ENCODE results near the gene FHIT. TPM values are rescaled to one million over a fixed set of nuclear protein-coding genes. Genes with fewer than 3 reads are reported as not detected.

FHIT gene
- total RNA-seq, 1 donor: 2.2 TPM

DNA sequence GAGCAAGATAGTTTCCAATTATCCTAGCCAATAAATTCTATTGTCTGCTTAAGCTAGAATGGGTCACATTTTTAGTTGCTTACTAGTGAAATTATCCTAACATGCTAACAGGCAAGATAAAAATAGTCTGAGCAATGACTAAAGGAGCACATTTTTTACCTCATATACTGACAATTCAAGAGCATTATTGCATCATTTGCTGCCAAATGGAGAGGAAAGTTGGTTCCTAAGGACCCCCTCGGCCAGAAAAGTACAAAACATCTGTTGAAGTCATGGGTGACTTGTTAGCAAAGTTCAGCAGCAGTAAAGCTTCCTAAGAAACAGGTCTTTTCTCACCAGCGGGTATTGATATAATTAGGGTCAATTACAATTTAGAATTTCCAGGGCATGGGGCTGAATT, 1001.0 kb downstream of the FHIT start:
- TF ChIP-seq, protein P1, sequence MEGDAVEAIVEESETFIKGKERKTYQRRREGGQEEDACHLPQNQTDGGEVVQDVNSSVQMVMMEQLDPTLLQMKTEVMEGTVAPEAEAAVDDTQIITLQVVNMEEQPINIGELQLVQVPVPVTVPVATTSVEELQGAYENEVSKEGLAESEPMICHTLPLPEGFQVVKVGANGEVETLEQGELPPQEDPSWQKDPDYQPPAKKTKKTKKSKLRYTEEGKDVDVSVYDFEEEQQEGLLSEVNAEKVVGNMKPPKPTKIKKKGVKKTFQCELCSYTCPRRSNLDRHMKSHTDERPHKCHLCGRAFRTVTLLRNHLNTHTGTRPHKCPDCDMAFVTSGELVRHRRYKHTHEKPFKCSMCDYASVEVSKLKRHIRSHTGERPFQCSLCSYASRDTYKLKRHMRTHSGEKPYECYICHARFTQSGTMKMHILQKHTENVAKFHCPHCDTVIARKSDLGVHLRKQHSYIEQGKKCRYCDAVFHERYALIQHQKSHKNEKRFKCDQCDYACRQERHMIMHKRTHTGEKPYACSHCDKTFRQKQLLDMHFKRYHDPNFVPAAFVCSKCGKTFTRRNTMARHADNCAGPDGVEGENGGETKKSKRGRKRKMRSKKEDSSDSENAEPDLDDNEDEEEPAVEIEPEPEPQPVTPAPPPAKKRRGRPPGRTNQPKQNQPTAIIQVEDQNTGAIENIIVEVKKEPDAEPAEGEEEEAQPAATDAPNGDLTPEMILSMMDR (IDR thresholded peaks at IDR 0.05; ENCODE audit: insufficient read depth, low read depth, low read length): no peak
- no peak for DNase-seq (ENCODE audit: low read depth)
- H3K4me3 ChIP-seq (ENCODE audit: low read depth, low read length): no peak overlapping the region

DNA sequence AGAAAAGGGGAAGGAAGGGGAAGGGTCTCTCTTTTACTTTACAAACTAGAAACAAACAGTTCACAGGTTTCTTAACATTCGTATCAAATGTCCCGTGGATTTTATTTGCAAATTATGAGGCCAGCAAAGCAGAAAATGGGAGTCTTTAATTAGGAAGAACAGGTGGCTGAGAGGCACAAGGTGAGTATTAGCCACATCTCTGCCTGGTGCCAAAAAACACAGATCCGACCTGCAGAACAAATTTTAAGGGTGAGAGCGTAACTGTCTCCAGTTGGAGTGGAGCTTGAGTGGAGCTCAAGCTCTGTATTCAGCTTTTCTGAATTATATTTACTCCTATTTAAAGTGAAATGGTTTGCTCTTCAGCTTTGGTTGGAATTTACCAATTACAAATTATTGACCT, 1004.9 kb downstream of the FHIT start:
- no peak overlapping the region for H3K4me3 ChIP-seq (ENCODE audit: low read depth, low read length)
- no peak for DNase-seq (ENCODE audit: low read depth)
- TF ChIP-seq, protein P1 (IDR thresholded peaks at IDR 0.05; ENCODE audit: insufficient read depth, low read depth, low read length): no peak

DNA sequence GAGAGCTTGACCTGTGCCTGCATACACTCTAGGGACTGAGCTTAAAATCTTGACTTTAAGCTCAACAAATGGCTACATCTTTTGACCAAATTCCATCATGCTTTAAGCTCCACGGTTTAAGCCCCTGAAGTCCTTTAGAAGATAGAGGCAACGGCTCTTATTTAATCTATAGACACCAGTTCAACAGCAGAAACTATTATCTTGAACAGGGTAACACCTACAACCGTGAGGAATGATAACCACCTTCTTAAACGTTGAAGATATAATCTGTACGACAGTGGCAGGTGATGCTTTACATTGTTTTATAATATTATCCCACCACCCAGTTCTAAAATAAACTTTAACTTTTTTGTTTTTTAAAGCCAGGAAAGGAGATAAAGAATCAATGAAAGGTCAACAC, 1007.8 kb downstream of the FHIT start:
- no peak overlapping the region for H3K4me3 ChIP-seq (ENCODE audit: low read depth, low read length)
- no peak for DNase-seq (ENCODE audit: low read depth)
- TF ChIP-seq, protein P1 (IDR thresholded peaks at IDR 0.05; ENCODE audit: insufficient read depth, low read depth, low read length): no peak

DNA sequence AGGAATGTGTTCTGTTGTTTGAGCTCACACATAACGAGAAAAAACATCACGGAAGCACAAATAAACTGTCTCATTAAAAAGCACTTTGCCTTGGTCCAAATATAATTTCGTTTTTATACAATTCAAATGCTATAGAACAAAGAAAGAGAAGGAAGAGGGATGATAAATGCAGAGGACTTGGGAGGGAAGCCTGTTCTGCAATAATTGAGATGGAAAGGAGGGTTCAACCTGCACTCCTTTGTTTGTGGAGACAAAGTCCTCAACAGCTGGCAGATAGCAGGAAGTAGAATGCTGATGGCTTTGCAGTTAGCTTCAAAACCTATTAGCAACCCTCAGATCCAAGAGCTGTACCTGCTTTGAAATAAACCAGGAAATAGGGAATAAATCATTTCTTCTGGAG, 1010.8 kb downstream of the FHIT start:
- DNase-seq (ENCODE audit: low read depth): no peak
- TF ChIP-seq, protein P1 (IDR thresholded peaks at IDR 0.05; ENCODE audit: insufficient read depth, low read depth, low read length): no peak
- no peak overlapping the region for H3K4me3 ChIP-seq (ENCODE audit: low read depth, low read length)

- TF ChIP-seq, protein P1 (IDR thresholded peaks at IDR 0.05; ENCODE audit: insufficient read depth, low read depth, low read length): no peak
- H3K4me3 ChIP-seq (ENCODE audit: low read depth, low read length): no peak overlapping the region
- DNase-seq (ENCODE audit: low read depth): no peak
These were observed 1012.7 kb downstream of the FHIT start for GRCh38 chr3:60238550-60238949.

DNA sequence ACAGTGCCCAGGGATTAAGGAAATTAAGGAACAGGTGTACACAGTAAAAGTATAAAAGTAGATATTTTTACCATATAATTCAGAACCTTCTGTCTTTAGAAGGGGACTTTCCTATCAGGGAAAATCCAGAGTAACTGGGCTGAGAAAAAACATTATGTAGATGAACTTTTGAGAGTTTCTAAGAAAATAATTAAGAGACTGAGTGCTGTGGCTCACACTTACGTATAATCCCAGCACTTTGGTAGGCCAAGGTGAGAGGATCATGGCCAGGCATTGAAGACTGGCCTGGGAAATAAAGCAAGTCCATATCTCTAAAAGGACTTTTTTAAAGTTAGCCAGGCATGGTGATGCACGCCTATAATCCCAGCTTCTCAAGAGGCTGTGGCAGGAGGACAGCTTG, 1021.8 kb downstream of the FHIT start:
- TF ChIP-seq, protein P1 (IDR thresholded peaks at IDR 0.05; ENCODE audit: insufficient read depth, low read depth, low read length): no peak
- no peak overlapping the region for H3K4me3 ChIP-seq (ENCODE audit: low read depth, low read length)
- no peak for DNase-seq (ENCODE audit: low read depth)

DNA sequence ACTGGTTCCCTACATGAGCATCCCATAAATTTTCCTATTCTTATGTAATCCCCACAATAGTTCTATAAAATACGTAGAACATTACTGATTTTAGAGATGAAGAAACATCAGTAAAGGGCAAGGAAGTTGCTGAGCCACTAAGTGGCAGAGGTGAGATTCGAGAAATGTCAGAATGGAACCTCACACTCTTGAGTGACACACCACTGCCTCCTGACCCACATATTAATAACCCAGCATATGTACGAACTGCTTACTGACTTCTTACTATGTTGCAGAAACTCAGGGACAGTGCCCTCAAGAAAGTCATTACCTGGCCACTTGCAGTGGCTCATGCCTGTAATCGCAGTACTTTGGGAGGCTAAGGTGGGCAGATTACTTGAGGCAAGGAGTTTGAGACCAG, 1022.4 kb downstream of the FHIT start:
- TF ChIP-seq, protein P1 (IDR thresholded peaks at IDR 0.05; ENCODE audit: insufficient read depth, low read depth, low read length): no peak
- DNase-seq (ENCODE audit: low read depth): no peak
- no peak overlapping the region for H3K4me3 ChIP-seq (ENCODE audit: low read depth, low read length)

All from fibroblast of villous mesenchyme (primary cell).